HepG2 (cell line): ENCODE measurements around the gene SMNDC1. TPM values are rescaled to one million over a fixed set of nuclear protein-coding genes. Genes with fewer than 3 reads are reported as not detected.
A peak's percentile ranks its signal among the peaks of the same experiment; 100 is the strongest.

Experiments used
- ATAC-seq: fragments of 200-7000 bp; cut with Tn5 transposase; 3 replicates; pipeline ENCODE4 v1.9.1; 2020; ENCODE audit warnings: mild to moderate bottlenecking, moderate library complexity
- BruUV-seq: library from RNA; stranded (reverse); fragments of 400-500 nt; replicated peaks from 2 replicates; lab custom pipeline; 2021; lab: Mats Ljungman, UMichigan
- CTCF ChIA-PET: fragments of 300-600 bp; formaldehyde crosslinking; extraction: SDS; loops from one replicate; lab custom pipeline; 2021; ENCODE audit warnings: low total read pairs, inconsistent platforms, low intra/inter-chr PET ratio; lab: Yijun Ruan, JAX
- POLR2A ChIA-PET: fragments of 350-600 bp; sonication (Branson Sonifier 250); formaldehyde crosslinking; loops from one replicate; lab custom pipeline; 2020; ENCODE audit warnings: antibody characterized with exemption, inconsistent platforms; lab: Yijun Ruan, JAX
- DNase-seq: peaks from one replicate; pipeline ENCODE4 v3.0.0-alpha.2; 2015; ENCODE audit warnings: low spot score
- FAIRE-seq: peaks from 3 replicates; lab custom pipeline; 2011; peaks lifted over from hg19 to GRCh38; lab: Jason Lieb, UNC
- H2AFZ ChIP-seq: one replicate; pipeline ENCODE4 v1.6.1; 2011; ENCODE audit warnings: low read length, inconsistent platforms
- H3K27ac ChIP-seq: fragments of 300-600 bp; 3 replicates; pipeline ENCODE4 v1.8.0; 2011; ENCODE audit warnings: mixed run types, mild to moderate bottlenecking, mixed read lengths, low read length, inconsistent platforms; ENCODE audit not compliant: insufficient read depth; ENCODE audit errors: extremely low read length
- H3K27me3 ChIP-seq, 2 experiments: fragments of 200-600 bp in 1 of 2; 2 replicates in 1 of 2; 3 replicates in 1 of 2; pipeline versions ENCODE4 v1.6.0 to v1.8.0; 2011; ENCODE audit warnings: low read length in 2 of 2, mild to moderate bottlenecking in 2 of 2, moderate library complexity in 2 of 2, inconsistent platforms in 1 of 2; ENCODE audit not compliant: insufficient read depth in 2 of 2, control insufficient read depth in 1 of 2
- H3K36me3 ChIP-seq, 2 experiments: fragments of 200-600 bp in 1 of 2; replicated peaks in 1 of 2; 2 replicates in 1 of 2; 3 replicates in 1 of 2; pipeline versions ENCODE4 v1.5.1 to v1.8.0; 2011; ENCODE audit warnings: low read length in 2 of 2, inconsistent platforms in 1 of 2; ENCODE audit not compliant: insufficient read depth in 2 of 2, control insufficient read depth in 1 of 2
- H3K4me1 ChIP-seq: 2 replicates; pipeline ENCODE4 v1.5.1; 2012; ENCODE audit warnings: low read length, inconsistent platforms; ENCODE audit not compliant: insufficient read depth
- H3K4me2 ChIP-seq: 2 replicates; pipeline ENCODE4 v1.6.0; 2011; ENCODE audit warnings: low read depth, low read length, inconsistent platforms
- H3K4me3 ChIP-seq, 3 experiments: fragments of 200-600 bp in 1 of 3; sonication (generic), shearing (Covaris generic) in 1 of 3; replicated peaks in 1 of 3; 2 replicates each; pipeline ENCODE4 v1.5.1; 2011 to 2016; ENCODE audit warnings: low read length in 3 of 3, inconsistent platforms in 2 of 3, low read depth in 2 of 3, mild to moderate bottlenecking in 2 of 3, control low read depth in 1 of 3, mixed read lengths in 1 of 3; ENCODE audit not compliant: insufficient read depth in 1 of 3
- H3K79me2 ChIP-seq: one replicate; pipeline ENCODE4 v1.6.1; 2011; ENCODE audit warnings: low read length, inconsistent platforms; ENCODE audit not compliant: insufficient read depth
- H3K9ac ChIP-seq: 2 replicates; pipeline ENCODE4 v1.6.0; 2011; ENCODE audit warnings: mild to moderate bottlenecking, low read depth, low read length, inconsistent platforms; ENCODE audit not compliant: insufficient read depth
- H3K9me3 ChIP-seq: 2 replicates; pipeline ENCODE4 v1.5.1; 2012; ENCODE audit warnings: mild to moderate bottlenecking, low read length
- H4K20me1 ChIP-seq: 2 replicates; pipeline ENCODE4 v1.6.0; 2011; ENCODE audit warnings: inconsistent platforms, mild to moderate bottlenecking, low read length, moderate library complexity; ENCODE audit not compliant: insufficient read depth
- ASH2L ChIP-seq: fragments of 300-600, 200-600 bp; sonication (generic); IDR thresholded peaks from 2 replicates; pipeline ENCODE4 v1.7.0; 2017; ENCODE audit warnings: low read depth, mild to moderate bottlenecking, moderate library complexity, mixed read lengths, low read length; ENCODE audit not compliant: insufficient read length
- JUND ChIP-seq: sonication (generic); formaldehyde crosslinking; IDR thresholded peaks from 2 replicates; pipeline ENCODE4 v1.8.0; 2022; ENCODE audit warnings: mild to moderate bottlenecking, missing genetic modification reagents
- KDM5A ChIP-seq: fragments of 200-600 bp; sonication (generic); IDR thresholded peaks from 2 replicates; pipeline ENCODE4 v1.7.0; 2018; ENCODE audit warnings: antibody characterized with exemption, mild to moderate bottlenecking, low read length, borderline replicate concordance
- RAD21 ChIP-seq: fragments of 450-650 bp; formaldehyde crosslinking; IDR thresholded peaks from 2 replicates; pipeline ENCODE4 v1.5.0; 2020; ENCODE audit warnings: mild to moderate bottlenecking
- RBFOX2 ChIP-seq: fragments of 200-400 bp; formaldehyde crosslinking; IDR thresholded peaks from 2 replicates; pipeline ENCODE4 v1.6.1; 2017; ENCODE audit warnings: low read depth, mild to moderate bottlenecking, low read length
- ZNF256 ChIP-seq: sonication (generic); formaldehyde crosslinking; conservative IDR thresholded peaks from 2 replicates; pipeline ENCODE4 v1.4.0; 2020; ENCODE audit warnings: missing genetic modification reagents
- ZNF746 ChIP-seq: sonication (generic); formaldehyde crosslinking; IDR thresholded peaks from 2 replicates; pipeline ENCODE4 v1.8.0; 2022; ENCODE audit warnings: mild to moderate bottlenecking, missing genetic modification reagents
- WGBS: methylation state at CpG from one replicate; pipeline ENCODE4 v1.1.6; 2017; ENCODE audit warnings: low lambda C conversion rate; 5-methylcytosine and 5-hydroxymethylcytosine counted together
- in situ Hi-C: cut with HindIII; loops from 2 replicates; pipeline ENCODE4 v1.10.0; 2017; ENCODE audit warnings: low pct_unique_long_range_greater_than_20kb; ENCODE audit not compliant: extremely low pct_ligation_motif_present
- intact Hi-C: fragments of 100-400 bp; cut with micrococcal nuclease; formaldehyde crosslinking; loops from one replicate; pipeline ENCODE4 v1.10.0; 2022; ENCODE audit not compliant: unreplicated experiment
- polyA plus RNA-seq, 8 experiments: library from polyadenylated mRNA; depleted of rRNA in 3 of 8; stranded (reverse) in 7 of 8; unstranded in 1 of 8; fragments of >200 nt; fragmentation: Illumina TruSeq in 4 of 8; extraction: Trizol in 4 of 8; gene quantifications; 2 replicates each; pipeline versions ENCODE4 v1.2.1 to v1.2.3, GENCODE V29; 2011 to 2016; ENCODE audit warnings: low read depth in 4 of 8, missing spikeins in 1 of 8, mixed read lengths in 1 of 8; ENCODE audit not compliant: insufficient read depth in 1 of 8
- total RNA-seq, 5 experiments: library from RNA; depleted of rRNA; stranded (reverse); fragments of >200 nt; fragmentation: Illumina TruSeq; extraction: Trizol; gene quantifications; 2 replicates each; pipeline ENCODE4 v1.2.3, GENCODE V29; 2016; ENCODE audit warnings: low read depth in 1 of 5
- TF ChIP-seq, protein P1 (sequence below): sonication (generic); formaldehyde crosslinking; IDR thresholded peaks from 2 replicates; pipeline ENCODE4 v1.4.0; 2020; ENCODE audit warnings: missing genetic modification reagents, borderline replicate concordance
- TF ChIP-seq, protein P2 (sequence below): sonication (generic); formaldehyde crosslinking; conservative IDR thresholded peaks from 2 replicates; pipeline ENCODE4 v1.8.0; 2022; ENCODE audit warnings: mild to moderate bottlenecking, moderate library complexity, missing genetic modification reagents
- TF ChIP-seq, protein P3 (sequence below): IDR thresholded peaks from 2 replicates; pipeline ENCODE4 v1.6.1; 2016; ENCODE audit warnings: missing compliant biosample characterization, missing genetic modification reagents, borderline replicate concordance
- TF ChIP-seq, protein P4 (sequence below): sonication (generic); formaldehyde crosslinking; IDR thresholded peaks from 2 replicates; pipeline ENCODE4 v1.8.1; 2023; ENCODE audit warnings: mild to moderate bottlenecking, moderate library complexity, missing genetic modification reagents
- TF ChIP-seq, protein P5 (sequence below), 2 experiments: sonication (generic) in 1 of 2; formaldehyde crosslinking in 1 of 2; IDR thresholded peaks; 2 replicates each; pipeline versions ENCODE4 v1.4.0 to v1.6.1; 2018 to 2020; ENCODE audit warnings: missing genetic modification reagents in 2 of 2, borderline replicate concordance in 1 of 2, low read depth in 1 of 2, mild to moderate bottlenecking in 1 of 2, missing biosample characterization in 1 of 2

SMNDC1 gene
- total and polyA plus RNA-seq, 2 of the 13 experiments (the other 11 are each of a cell fraction or from before 2014, with no cell fraction given): 7.8 to 8.9 TPM

DNA sequence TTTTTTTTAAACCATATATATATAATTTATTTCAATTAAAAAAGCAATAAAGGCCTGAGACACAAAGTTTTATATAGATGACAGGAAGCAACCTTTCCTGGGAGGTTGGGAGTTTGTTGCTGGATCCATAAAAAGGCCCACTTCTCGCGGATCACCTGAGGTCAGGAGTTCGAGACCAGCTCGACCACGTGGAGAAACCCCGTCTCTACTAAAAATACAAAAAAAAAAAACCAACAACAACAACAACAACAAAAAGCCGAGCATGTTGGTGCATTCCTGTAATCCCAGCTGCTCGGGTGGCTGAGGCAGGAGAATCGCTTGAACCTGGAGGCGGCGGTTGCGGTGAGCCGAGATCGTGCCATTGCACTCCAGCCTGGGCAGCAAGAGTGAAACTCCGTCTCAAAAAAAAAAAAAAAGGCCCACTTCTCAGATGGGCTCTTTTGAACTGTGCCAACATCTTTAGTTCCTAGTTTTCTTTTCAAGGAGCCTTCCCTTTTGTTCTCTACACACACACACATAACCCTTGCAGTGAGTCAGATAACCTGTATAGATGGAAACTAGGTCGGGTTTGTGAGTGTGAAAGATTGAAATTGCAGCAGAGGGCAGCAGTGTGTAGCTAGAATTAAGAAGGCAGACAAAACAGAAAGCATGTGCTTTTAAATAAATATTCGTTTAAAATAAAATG is 1.2 kb upstream of the SMNDC1 start (continued):
- TF ChIP-seq, protein P1, sequence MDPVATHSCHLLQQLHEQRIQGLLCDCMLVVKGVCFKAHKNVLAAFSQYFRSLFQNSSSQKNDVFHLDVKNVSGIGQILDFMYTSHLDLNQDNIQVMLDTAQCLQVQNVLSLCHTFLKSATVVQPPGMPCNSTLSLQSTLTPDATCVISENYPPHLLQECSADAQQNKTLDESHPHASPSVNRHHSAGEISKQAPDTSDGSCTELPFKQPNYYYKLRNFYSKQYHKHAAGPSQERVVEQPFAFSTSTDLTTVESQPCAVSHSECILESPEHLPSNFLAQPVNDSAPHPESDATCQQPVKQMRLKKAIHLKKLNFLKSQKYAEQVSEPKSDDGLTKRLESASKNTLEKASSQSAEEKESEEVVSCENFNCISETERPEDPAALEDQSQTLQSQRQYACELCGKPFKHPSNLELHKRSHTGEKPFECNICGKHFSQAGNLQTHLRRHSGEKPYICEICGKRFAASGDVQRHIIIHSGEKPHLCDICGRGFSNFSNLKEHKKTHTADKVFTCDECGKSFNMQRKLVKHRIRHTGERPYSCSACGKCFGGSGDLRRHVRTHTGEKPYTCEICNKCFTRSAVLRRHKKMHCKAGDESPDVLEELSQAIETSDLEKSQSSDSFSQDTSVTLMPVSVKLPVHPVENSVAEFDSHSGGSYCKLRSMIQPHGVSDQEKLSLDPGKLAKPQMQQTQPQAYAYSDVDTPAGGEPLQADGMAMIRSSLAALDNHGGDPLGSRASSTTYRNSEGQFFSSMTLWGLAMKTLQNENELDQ (CRISPR knock-in tag): no peak
- no peak for TF ChIP-seq ZNF746 (CRISPR knock-in tag)
- TF ChIP-seq ZNF256 (CRISPR knock-in tag): no peak
- TF ChIP-seq JUND (CRISPR knock-in tag): no peak
- TF ChIP-seq, all 625 proteins: peak for 11

DNA sequence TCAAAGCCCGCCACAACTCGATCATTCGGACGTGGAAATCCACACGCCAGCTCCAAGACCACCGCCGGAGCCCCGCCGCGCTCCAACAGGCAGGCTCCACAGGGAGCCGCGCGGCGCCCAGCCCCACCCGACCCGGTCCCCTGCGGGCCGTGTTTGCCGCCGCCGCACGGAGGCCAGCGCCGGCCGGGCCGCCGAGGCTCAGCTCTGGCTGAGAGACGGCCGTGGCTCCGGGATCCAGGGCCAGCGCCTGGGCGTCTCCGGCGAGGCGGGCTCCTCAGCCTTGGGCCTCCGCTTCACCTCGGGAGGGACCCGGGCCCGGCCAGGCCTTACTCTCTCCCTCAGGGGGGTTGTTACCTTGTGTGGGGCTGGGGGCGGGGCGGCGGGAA is 333 bp downstream of the SMNDC1 start:
- peaks cover 5 to 33% of the 10 kb centered on the region in 2 experiments; a peak in 4 of 5 replicates for H3K36me3 ChIP-seq
- peaks cover 42% of the 10 kb centered on the region for H3K4me1 ChIP-seq
- CTCF ChIA-PET: no interaction called here
- H3K9ac ChIP-seq: peak overlapping the region; percentile 97
- no peak for DNase-seq
- no TSS peak for BruUV-seq
- H3K27me3 ChIP-seq: no peaks in the 10 kb centered on the region; a peak in 1 of 5 replicates
- H3K9me3 ChIP-seq: no peaks in the 10 kb centered on the region
- peaks cover 44% of the 10 kb centered on the region for H3K79me2 ChIP-seq
- peak; percentile 83 for ATAC-seq
- peak overlapping the region; percentile 85 for H3K27ac ChIP-seq
- no peak for FAIRE-seq
- whole genome bisulfite sequencing: 0% methylated on average over 5 of the region's 42 CpGs
- H3K4me2 ChIP-seq: peak overlapping the region; percentile 79
- peaks cover 20% of the 10 kb centered on the region for H4K20me1 ChIP-seq
- POLR2A ChIA-PET: interaction anchor here (0.8 to 1.5 kb wide), 14 partner anchors 8 to 297 kb away, joined by 3 to 9 read pairs (median 4); partner anchors contain the start of genes ADD3, MXI1 and SMC3
- no peak overlapping the region for H2AFZ ChIP-seq
- in situ Hi-C loops (no loop called here), intact Hi-C loops (no loop called here)
- peak overlapping the region; percentile 93 to 99 (median 98) for H3K4me3 ChIP-seq
- TF ChIP-seq, protein P2, sequence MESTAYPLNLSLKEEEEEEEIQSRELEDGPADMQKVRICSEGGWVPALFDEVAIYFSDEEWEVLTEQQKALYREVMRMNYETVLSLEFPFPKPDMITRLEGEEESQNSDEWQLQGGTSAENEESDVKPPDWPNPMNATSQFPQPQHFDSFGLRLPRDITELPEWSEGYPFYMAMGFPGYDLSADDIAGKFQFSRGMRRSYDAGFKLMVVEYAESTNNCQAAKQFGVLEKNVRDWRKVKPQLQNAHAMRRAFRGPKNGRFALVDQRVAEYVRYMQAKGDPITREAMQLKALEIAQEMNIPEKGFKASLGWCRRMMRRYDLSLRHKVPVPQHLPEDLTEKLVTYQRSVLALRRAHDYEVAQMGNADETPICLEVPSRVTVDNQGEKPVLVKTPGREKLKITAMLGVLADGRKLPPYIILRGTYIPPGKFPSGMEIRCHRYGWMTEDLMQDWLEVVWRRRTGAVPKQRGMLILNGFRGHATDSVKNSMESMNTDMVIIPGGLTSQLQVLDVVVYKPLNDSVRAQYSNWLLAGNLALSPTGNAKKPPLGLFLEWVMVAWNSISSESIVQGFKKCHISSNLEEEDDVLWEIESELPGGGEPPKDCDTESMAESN: 0 out of 2 replicates have a peak, but pooled peaks have one; percentile 31
- TF ChIP-seq, protein P3, sequence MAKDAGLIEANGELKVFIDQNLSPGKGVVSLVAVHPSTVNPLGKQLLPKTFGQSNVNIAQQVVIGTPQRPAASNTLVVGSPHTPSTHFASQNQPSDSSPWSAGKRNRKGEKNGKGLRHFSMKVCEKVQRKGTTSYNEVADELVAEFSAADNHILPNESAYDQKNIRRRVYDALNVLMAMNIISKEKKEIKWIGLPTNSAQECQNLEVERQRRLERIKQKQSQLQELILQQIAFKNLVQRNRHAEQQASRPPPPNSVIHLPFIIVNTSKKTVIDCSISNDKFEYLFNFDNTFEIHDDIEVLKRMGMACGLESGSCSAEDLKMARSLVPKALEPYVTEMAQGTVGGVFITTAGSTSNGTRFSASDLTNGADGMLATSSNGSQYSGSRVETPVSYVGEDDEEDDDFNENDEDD (CRISPR knock-in tag): 0 out of 2 replicates have a peak, but pooled peaks have one; percentile 8
- TF ChIP-seq RAD21 (CRISPR knock-in tag) (peak; percentile 15; the same call in 1 of the 2 replicates), KDM5A (peak; percentile 88), ASH2L (peak; percentile 87), RBFOX2 (peak; percentile 79)
- TF ChIP-seq, protein P4, sequence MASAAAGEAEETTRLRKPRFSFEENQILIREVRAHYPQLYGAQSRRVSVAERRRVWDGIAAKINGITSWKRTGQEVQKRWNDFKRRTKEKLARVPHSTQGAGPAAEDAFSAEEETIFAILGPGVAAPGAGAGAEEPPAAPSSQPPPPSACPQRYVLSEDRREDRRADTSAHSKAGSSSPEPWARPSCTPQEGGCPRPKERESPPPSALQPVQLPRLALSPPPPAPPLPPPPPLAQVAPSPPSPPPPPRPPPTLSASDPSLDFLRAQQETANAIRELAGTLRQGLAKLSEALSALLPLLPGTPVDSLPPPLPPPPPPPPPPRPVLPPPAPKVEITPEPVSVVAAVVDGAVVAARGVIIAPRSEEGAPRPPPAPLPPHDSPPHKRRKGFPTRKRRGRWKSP (CRISPR knock-in tag): 0 out of 2 replicates have a peak, but pooled peaks have one; percentile 4
- TF ChIP-seq, protein P5, sequence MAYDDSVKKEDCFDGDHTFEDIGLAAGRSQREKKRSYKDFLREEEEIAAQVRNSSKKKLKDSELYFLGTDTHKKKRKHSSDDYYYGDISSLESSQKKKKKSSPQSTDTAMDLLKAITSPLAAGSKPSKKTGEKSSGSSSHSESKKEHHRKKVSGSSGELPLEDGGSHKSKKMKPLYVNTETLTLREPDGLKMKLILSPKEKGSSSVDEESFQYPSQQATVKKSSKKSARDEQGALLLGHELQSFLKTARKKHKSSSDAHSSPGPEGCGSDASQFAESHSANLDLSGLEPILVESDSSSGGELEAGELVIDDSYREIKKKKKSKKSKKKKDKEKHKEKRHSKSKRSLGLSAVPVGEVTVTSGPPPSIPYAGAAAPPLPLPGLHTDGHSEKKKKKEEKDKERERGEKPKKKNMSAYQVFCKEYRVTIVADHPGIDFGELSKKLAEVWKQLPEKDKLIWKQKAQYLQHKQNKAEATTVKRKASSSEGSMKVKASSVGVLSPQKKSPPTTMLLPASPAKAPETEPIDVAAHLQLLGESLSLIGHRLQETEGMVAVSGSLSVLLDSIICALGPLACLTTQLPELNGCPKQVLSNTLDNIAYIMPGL (CRISPR knock-in tag; IDR thresholded peaks at IDR 0.05; ENCODE audit: borderline replicate concordance in 1 of 2, low read depth in 1 of 2): peak in 1 of 2 experiments; percentile 41; a peak in 2 of 4 replicates
